A549 treated with AZD9567 at 1 μM for 4 hours (cell line): ENCODE data around the gene MUC2. TPM values are rescaled to one million over a fixed set of nuclear protein-coding genes. Genes with fewer than 3 reads are reported as not detected.

Source experiments
- total RNA-seq: library from RNA; stranded (reverse); fragments of 200-300 nt; extraction: Qiagen RNA extraction; gene quantifications from 5 replicates; pipeline ENCODE4 v1.2.3, GENCODE V29; 2022; ENCODE audit not compliant: insufficient read depth

The MUC2 gene
- 0.13 to 0.42 TPM (median 0.25 TPM) in 4 of 5 replicates, not detected in the other for total RNA-seq

DNA sequence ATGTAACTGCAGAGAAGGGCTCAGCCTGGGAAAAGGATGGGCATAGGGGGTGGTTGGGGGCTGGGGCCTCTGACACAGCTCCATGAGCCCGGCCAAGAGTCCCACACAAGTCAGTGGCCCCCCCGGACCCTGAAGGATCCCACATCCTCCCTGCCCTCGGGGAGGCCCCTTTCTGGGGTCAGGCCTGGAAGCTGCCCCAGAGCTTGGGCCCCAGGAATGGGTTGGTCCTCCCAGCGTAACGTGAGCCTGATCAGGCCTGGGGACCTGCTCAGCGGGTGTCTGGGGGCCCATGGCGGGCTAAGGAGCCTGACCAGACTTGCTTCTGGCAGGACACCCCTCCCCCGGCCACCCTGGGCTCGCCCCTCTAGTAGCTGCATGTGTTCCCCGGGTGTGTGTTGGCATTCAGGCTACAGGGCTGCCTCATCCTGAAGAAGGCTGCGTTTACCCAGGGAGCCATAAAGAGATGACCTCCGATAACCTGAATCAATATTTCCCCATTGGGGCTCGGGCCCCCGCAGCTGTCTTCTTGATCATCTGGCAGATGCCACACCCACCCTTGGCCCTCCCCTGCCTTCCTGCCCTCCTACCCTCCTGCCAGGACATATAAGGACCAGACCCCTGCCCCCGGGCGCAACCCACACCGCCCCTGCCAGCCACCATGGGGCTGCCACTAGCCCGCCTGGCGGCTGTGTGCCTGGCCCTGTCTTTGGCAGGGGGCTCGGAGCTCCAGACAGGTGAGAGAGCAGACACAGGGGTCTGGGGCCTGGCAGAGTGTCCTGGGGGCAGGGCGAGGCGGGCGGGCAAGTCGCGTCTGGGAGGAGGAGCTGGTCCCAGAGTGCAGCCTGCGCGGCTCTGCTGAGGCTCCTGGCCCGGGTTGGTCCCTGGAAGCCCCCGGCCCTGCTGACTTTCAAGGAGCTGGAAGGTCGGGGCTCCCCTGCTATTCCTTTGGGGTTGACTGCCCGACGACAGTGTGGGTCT, at the start of gene MUC2:
TSS of gene MUC2 (plus strand) at position 631 of the 978 bp plus-strand sequence.

GRCh38 chr11:1036303-1036923, 38.3 kb upstream of the MUC2 start, which contains the start of gene MUC6:
Gene MUC6, minus strand, starts transcription at chr11:1036718. Its CDS starts 63 bp downstream, at chr11:1036655.

Other genes starting within 250 kb of the MUC2 start
- 2.6 to 6.3 TPM (median 5.7 TPM) in 5 replicates for gene CRACR2B, start 247.0 kb upstream of the MUC2 start, total RNA-seq
- 775 to 859 TPM (median 829 TPM) in 5 replicates for gene CD151, start 241.9 kb upstream of the MUC2 start, total RNA-seq
- 634 to 722 TPM (median 687 TPM) in 5 replicates for gene POLR2L, start 232.3 kb upstream of the MUC2 start, total RNA-seq
- gene TSPAN4, start 232.0 kb upstream of the MUC2 start, total RNA-seq, result 123 to 190 TPM (median 181 TPM) in 5 replicates
- 74.8 to 78.2 TPM (median 75.3 TPM) in 5 replicates for gene CHID1, start 164.1 kb upstream of the MUC2 start, total RNA-seq
- gene AP2A2, start 149.0 kb upstream of the MUC2 start, total RNA-seq, result 31.8 to 39.9 TPM (median 36.6 TPM) in 5 replicates
- 0.01 to 0.06 TPM (median 0.02 TPM) in 3 of 5 replicates, not detected in the others for gene MUC6, start 38.2 kb upstream of the MUC2 start, total RNA-seq
- 1.1 to 2.3 TPM (median 1.6 TPM) in 5 replicates for gene MUC5AC, start 83.1 kb downstream of the MUC2 start, total RNA-seq
- 1.7 to 5.3 TPM (median 4.0 TPM) in 5 replicates for gene MUC5B, start 148.2 kb downstream of the MUC2 start, total RNA-seq
- gene TOLLIP, start 234.8 kb downstream of the MUC2 start, total RNA-seq, result 24.8 to 59.5 TPM (median 58.5 TPM) in 5 replicates